SH-SY5Y (cell line): ENCODE measurements around the gene ISG15.

ENCODE experiments used
- GATA2 ChIP-seq: IDR thresholded peaks from 2 replicates; pipeline ENCODE4 v1.6.1; 2011; ENCODE audit warnings: mild to moderate bottlenecking, low read depth, low read length
- GATA3 ChIP-seq: IDR thresholded peaks from 2 replicates; pipeline ENCODE4 v1.6.1; 2011; ENCODE audit warnings: low read depth, mild to moderate bottlenecking, low read length, moderate library complexity

DNA sequence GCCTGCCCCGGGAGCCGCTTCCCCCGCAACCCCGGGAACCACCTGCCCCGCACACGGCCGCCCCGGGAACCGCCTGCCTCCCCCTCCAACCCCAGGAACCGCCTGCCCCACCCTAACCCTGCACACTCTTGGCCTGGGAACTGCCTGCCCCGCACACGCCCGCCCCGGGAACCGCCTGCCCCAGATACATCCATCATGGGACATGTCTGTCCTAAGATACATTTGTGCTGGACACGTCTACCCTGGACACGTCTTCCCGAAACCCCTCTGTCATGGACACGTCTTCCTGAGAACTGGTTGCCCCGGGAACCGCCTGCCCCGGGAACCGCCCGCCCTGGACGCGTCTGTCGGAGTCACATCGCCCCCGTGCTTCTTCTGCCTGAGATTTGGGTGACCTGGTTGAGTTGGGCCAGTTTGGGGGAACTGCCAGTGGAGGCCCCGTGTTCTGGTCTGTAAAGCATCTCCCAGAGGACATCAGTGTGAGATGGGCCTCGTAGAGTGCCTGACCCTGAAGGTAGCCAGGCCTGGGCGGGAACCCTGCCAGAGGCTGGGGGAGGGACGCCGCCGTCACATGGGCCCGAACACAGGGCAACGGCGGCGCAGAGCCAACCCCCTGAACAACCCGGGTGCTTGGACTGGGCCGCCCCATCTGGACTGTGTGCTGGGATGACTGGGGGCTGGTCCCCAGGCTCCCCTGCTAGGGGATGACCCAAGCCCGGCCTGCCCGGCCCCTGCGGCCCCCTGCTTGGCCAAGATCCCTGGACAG lies 35.0 kb upstream of the ISG15 start:
- no peak for TF ChIP-seq GATA3
- TF ChIP-seq GATA2, result no peak
